Left lobe of liver (tissue), 2 donors: Measurements from ENCODE around the gene TFIP11. TPM values are rescaled to one million over a fixed set of nuclear protein-coding genes. Genes with fewer than 3 reads are reported as not detected.
A peak's percentile ranks its signal among the peaks of the same experiment; 100 is the strongest.

Source experiments
- ATAC-seq: fragments of 200-7000 bp; cut with Tn5 transposase; one replicate; pipeline ENCODE4 v1.9.1; 2020; ENCODE audit warnings: mild to moderate bottlenecking, moderate library complexity
- DNase-seq: peaks from one replicate; pipeline ENCODE4 v3.0.0-alpha.2; 2020; ENCODE audit warnings: low spot score
- total RNA-seq: library from RNA; stranded (reverse); gene quantifications from one replicate; pipeline ENCODE4 v1.2.1, GENCODE V29; 2021
- donor health status: DM: no; HTN: no; CAD: no; lungs with moderate emphysema.
- donor health status: DM: no; HTN: yes; CAD: no.

Gene TFIP11
- total RNA-seq, 1 donor from 2014 or later: 19.8 TPM

- ATAC-seq (no peak), DNase-seq (no peak)
Measured at GRCh38 chr22:26481112-26481693, 31.1 kb downstream of the TFIP11 start.

DNA sequence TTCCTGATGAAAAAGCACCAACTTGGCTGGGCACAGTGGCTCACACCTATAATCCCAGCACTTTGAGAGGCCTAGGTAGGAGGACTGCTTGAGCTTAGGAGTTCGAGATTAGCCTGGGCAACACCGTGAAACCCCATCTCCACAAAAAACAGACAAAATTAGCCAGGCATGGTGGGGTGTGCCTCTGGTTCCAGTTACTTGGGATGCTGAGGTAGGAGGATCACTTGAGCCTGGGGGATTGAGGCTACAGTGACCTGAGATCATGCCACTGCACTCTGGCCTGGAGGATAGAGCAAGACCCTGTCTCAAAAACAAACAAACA, 31.7 kb downstream of the TFIP11 start:
- no peak for DNase-seq
- ATAC-seq: no peak

DNA sequence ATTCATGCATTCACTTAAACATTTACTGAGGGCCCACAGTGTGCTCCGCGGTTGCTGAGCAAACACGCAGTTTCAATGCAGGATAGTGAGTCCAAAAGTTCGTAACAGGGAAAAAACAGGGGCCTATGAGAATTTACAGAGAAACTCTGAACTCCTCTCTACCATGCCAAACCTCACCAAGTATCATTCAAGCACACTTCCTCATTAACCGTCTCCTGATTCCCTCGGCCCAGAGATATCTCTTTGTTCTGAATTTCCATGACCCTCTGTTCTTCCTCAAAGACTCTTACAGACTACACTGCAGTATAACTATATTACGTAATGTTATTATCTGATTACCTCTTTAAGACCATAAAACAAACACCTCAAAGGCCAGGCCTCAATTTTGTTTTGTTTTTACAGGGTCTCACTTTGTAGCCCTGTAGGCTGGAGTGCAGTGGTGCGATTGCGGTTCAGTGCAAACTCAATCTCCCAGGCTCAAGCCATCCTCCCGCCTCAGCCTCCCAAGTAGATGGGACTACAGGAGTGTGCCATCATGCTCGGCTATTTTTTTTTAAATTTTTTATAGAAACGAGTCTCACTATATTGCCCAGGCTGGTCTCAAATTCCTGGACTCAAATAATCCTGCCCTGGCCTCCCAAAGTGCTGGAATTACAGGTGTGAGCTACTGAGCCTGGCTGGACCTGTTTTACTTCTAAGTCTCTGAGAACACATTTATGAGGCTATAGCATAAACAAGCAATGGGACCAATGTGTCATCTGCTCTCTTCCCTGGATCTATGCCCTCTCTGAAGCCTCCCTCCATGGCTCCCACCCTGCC, 32.3 kb downstream of the TFIP11 start:
- DNase-seq (no peak), ATAC-seq (peak; percentile 41)

DNA sequence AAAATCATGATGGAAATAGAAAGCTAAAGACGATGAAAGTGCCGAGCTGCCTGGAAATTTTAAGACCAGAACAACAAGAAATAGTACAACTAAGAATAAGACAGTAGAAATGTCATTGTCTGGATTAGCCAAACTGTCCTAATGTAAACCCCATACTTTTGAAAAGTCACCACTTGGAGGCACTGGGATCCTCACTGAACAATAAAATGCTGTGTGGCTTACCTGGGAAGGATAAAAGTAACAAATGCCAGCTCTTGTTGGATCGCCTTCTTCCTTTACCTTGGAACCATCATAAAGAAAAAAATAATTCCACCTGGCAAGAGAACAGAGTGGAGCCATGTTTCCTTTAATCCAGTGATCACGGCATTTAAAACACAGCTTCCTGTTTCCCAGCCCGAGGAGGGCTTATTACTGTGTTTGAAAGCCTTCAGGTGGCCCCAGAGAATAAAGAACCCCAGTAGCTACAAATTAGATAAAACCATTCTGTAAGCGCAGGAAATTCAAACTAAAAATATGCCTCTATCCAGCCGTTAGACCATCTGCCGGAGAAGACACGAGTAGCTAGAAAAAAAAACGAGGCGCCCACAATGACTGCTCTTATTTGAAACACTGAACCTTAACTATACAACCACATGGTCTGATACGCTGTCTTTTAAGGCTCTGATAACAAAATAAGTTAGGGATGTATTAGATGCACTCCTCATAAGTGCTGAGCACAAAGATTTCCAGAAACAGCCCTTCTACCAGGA, 33.1 kb downstream of the TFIP11 start:
- ATAC-seq (no peak), DNase-seq (no peak)

DNA sequence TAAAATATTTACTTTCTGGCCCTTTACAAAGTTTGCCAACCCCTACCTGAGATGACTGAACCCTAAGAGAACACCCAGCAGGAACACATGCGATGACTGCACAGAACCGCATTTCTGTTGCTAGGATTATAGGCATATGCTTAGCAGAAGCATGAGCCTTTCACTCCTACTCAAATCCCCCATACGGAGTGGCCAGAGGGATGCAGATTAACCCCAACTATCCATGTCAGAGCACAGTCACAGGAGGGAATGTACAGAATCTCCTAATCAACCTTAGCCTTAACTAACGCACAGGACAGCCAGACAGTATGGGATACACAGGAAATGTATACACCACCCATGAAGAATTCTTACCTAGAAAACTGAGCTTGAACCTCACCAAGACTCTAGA, 34.9 kb downstream of the TFIP11 start:
- ATAC-seq (no peak), DNase-seq (no peak)

DNA sequence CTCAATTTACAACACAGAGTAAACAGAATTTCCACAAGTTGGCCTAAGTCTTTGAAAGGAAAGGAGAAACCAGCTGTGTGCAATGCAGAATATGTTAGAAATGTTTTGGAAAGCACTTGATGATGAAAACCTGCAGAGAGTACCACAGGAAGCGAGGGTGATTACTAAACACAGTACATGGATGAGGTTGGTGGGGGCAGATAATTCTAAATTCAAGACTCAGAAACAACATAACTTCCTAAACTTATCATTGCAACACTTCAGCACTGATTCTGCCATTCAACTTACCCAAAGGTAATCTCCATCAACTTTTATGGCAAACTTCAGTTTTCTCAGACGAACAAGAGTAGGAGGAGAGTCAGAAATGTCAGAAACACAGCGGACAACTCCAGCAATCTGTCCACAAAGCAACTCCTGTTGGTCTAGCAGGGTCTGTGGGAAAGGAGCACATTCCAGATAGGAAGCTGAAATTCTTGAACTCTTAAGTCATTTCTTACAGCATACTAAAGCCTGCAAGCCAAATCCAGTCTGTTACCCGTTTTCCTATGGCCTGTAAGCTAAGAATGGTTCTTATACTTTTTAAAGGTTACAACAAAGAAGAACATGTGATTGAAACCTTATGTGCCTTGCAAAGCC, 35.5 kb downstream of the TFIP11 start:
- ATAC-seq: no peak
- DNase-seq: no peak

GRCh38 chr22:26474682-26475081, 37.6 kb downstream of the TFIP11 start:
- no peak for ATAC-seq
- DNase-seq: no peak

GRCh38 chr22:26471522-26471921, 40.8 kb downstream of the TFIP11 start:
- DNase-seq (no peak), ATAC-seq (no peak)

DNA sequence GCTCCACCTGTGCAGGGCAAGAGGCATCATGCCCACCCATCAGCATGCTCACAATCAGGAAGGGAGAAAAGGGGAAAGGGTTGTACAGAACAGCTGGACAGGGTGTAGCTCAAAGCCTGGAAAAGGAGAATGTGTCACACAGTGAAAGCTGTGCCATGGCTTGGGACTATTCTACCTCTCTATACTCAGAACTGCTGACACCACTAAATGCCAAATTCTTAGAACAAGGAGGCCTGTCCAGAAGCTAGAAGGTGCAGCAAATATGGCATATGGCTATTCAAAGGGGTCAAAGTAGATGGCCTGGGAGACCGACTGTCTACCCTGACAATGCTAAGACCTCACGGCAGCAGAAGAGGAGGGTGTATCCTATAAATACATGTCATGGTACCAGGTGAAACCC, 41.5 kb downstream of the TFIP11 start:
- ATAC-seq: no peak
- no peak for DNase-seq

DNA sequence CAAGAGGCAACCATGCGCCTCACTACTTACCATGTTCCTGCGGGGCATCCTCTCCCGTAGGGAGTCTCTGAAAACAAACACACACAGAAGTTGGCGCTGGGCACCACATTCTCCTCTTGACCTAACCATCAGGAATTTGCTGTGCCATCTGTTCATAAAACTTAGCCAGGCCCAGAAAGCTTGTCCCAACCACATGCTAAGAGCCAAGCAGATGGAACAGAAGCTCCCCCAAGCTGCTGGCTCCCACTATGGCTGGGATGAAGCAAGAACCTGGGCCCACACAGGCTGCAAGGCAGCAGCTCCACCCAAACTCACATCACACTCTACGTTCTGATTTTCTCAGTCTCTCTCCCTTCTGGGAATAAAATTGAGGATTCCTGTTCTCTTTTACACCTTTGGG, 46.1 kb downstream of the TFIP11 start:
- no peak for DNase-seq
- ATAC-seq: no peak

GRCh38 chr22:26464312-26464711, 48.0 kb downstream of the TFIP11 start:
- DNase-seq (no peak), ATAC-seq (no peak)

DNA sequence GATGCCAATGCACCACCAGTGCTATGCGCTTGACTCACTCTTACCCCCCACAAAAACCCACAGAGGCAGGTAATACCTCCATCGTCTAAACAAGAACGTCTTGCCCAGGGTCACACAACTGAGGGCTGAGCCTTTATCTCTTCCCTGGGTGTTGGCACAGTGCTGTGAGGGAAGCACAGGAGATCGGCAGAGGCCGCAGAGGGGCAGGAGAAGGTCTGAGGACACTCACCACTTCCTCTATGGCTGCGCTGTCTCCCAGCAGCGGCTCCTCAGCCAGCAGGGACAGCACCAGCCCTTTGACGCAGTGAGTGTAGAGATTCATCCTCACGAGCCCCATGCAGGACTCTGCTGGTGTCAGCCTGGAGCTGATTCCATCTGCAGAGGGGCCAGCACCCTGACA, 48.6 kb downstream of the TFIP11 start:
- no peak for DNase-seq
- ATAC-seq: no peak

DNA sequence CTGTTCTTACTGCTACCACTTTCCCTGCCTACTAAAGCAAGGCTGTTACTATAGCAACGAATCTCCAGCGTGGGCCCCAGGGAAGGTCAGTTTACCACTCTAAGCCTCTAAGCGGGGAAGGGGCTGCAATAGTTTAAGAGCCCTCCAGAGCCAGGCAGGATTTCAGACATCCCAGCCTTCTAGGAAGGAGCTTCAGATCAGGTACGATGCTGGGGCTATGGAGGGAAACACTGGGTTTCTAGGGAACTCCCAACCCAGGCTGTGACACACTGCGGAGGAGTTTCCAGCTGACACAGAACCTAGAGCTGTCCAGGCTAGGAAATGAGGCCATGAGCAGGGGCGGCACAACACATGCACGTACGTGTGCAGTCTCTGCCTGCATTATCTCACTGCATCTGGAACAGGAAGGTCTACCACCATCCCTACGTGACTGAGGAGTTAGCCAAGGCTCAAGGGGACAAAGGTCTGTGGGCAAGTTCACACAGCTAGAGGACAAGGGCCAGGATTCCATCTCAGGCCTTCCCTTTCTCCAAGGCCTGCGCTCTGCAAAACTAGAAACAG, 49.1 kb downstream of the TFIP11 start:
- peak; percentile 69 for ATAC-seq
- no peak for DNase-seq

DNA sequence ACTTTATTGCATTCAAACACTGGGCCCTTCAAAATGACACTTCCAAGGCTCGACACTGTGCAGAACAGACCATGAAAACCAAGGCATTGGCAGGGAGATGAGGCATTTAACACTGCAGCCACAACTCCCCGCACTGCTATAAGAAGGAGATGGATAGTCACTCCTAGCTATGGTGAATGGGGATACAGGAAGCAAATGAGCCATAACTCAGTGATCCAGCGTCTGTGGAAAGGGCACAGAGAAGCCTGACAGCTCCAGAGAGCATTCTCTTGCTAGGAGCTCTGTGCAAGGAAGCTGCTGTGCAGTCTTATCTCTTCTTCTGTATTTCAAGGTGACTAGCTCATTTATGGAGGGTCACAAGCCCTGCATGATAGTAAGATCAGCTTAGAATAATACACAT, 49.6 kb downstream of the TFIP11 start:
- ATAC-seq (no peak), DNase-seq (no peak)

GRCh38 chr22:26462051-26462450, 50.2 kb downstream of the TFIP11 start:
- DNase-seq (no peak), ATAC-seq (no peak)

GRCh38 chr22:26461188-26461810, 51.0 kb downstream of the TFIP11 start:
- ATAC-seq: peak; percentile 85
- DNase-seq: no peak

- DNase-seq (no peak), ATAC-seq (no peak)
Measured at GRCh38 chr22:26460202-26460601, 52.1 kb downstream of the TFIP11 start.

GRCh38 chr22:26457661-26458272, 54.5 kb downstream of the TFIP11 start:
- DNase-seq (no peak), ATAC-seq (no peak)

DNA sequence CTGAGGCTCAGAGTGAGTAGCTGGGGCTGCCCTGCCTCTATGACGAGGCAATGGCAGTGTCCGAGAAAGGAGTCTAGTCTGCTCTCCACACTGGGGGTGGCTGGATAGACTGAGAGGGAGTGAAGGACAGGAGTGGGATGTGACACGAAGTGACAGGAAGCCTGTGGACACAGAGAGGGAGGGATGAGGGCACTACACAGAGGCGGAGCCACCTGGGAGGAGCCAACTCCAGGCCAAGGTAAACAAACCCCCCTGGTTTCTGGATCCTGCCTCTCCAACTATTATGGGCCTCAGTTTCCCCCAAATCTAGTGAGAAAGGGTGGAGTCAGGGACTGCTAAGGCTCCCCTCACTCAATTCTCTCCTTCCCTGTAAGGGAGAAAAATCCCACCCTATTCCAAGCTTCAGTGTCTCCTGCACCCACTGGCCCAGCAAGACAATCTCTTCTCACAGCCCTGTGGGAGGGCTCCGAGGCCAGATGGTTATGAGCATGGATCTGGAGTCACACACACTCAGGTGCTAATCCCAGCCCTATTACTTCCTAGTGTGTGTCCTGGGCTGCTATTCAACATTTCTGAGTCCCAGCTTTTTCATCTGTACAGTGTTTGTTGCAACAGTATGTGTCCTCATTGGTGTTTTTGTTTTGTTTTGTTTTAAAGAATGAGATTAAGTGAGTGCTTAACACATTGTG, 58.3 kb downstream of the TFIP11 start:
- ATAC-seq (no peak), DNase-seq (no peak)

- ATAC-seq: no peak
- DNase-seq: no peak
Measured at GRCh38 chr22:26453216-26453615, 59.1 kb downstream of the TFIP11 start.
